ENCODE measurements around the gene PTRH1.

PTRH1 gene

GRCh38 chr9:127693143-127693542 lies 22.3 kb downstream of the PTRH1 start:
- DNase-seq, result no peak

DNA sequence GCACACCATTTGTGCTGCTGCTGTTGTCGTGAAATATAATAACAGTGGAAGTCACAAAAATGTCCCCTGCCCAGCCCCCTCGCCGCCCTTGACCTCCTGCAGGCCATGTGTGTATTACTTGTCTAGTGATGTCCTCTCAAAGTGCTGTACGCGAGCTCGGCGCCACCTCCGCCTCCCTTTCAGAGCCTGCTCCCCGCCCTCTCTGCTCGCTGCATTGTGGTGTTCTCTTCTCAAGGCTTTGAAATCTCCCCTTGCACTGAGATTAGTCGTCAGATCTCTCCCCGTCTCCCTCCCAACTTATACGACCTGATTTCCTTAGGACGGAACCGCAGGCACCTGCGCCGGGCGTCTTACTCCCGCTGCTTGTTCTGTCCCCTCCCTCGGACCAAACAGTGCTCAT lies 23.4 kb downstream of the PTRH1 start:
- DNase-seq, result no peak

DNA sequence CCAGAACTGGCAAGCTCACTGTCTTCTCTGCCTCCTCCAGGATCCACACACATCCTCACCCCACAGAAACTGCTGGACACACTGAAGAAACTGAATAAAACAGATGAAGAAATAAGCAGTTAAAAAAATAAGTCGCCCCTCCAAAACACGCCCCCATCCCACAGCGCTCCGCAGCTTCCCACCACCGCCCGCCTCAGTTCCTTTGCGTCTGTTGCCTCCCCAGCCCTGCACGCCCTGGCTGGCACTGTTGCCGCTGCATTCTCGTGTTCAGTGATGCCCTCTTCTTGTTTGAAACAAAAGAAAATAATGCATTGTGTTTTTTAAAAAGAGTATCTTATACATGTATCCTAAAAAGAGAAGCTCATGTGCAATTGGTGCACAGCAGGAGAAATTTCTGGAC lies 24.7 kb downstream of the PTRH1 start:
- DNase-seq, result no peak

DNA sequence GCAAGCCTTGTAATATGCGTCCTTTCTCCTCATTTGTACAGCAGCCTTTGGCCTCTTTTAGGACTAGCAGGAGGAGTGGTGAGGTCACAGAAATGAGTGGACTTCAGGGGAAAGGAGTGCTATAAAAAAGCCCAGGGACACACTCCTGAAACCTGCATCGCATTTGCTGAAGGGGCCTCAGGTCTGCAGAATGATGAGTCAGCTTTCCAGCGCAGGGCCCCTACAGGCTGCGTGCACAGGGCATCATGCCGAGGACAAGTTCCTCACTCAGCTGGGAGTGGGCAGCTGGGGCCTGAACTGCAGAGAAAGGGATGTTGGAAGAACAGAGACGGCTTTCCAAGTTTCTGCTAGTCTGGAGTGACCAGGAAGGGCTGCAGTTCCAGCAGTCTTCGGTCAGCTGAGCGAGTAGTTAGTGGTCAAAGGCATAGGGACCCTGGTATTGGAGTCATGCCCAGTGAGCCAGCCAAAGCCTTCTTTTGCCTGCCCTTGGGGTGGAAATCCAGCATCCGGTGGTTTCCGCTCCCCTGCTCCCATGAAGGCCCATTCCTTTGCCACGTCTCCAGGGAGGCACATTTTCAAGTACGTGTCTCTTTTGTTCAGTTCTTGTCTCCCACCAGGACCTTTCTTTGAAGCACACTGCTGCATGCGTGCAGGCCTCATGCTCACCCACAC lies 26.0 kb downstream of the PTRH1 start:
- no peak for DNase-seq

DNA sequence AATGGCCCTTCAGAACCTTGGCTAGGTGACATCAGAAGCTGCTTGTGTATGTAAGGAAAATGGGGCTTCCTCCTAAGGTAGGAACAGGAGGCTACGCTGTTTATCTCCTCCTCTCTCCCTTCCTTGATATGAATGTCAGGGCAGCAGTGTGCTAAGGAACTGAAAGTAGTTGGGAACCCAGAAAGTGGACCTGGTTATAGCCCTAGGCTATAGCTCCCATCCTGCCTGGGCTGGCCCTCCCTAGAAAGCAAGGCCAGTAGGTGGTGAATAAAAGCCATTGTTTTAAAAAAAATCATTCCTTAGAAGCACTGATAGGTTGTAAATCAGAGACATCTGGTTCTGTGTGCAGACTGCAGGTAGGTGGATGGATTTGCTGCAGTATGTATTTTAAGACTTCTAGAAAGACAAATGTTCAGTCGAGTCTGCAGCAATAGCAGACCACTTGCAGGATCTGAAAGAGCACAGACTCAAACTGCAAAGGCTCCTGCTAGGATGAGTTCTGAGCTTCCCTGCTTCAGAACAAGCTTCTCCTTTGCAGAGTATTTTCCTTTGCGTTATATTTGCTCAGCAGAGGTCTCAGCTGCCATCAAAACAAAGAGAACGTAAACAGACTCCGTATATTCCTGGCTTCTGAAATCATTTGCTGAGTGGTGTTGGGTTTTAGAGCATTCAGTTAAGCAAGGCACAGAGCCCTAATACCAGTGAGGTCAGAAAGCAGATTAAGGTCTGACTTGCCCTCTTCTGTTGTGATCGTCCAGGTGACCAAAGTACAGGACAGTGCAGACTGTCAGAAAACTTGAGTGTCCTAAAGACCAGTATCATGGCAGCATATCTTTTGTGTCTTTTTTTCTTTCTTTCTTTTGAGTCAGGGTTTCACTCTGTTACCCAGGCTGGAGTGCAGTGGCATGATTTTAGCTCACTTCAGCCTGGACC lies 28.7 kb downstream of the PTRH1 start:
- no peak for DNase-seq

DNA sequence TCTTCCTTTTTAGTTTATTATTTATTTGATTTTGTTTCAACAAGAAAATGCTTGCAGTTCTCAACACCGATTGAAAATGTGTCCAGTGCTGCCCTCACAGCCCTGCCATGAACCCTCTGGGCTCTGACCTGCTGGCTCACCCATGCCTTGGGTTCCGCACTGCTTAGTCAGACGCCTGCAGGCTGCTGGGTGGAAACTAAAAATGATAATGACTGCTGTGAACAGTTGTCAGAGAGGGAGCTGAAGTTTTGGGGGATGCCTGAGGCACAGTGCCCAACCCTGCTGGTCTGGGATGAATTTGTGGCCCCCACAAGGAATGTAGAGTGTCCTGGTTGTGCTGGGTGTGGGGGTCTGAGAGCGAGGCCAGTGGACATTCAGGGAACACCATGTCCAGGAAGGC lies 30.9 kb downstream of the PTRH1 start:
- no peak for DNase-seq

DNA sequence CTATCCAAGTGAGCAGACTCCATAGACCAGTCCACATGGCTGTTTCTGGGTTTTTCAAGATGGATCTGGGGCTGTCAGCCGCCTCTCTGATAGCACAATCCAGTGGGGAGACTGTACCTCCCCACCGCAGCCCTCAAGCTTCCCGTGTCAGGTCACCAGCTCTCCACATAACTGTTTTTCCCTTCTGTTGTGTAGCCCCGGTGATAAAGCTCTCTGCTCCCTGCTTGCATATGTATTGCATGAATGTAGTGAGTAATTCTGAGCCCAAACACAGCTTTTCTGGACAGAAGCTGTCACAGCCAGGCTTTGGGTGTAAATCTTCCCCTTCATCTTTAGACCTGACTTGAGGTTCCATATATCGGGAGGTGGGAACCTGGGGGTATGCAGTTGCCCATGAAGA lies 31.7 kb downstream of the PTRH1 start:
- no peak for DNase-seq

GRCh38 chr9:127682351-127683136 lies 32.9 kb downstream of the PTRH1 start:
- DNase-seq, result no peak

GRCh38 chr9:127680846-127681245 lies 34.6 kb downstream of the PTRH1 start:
- no peak for DNase-seq

DNA sequence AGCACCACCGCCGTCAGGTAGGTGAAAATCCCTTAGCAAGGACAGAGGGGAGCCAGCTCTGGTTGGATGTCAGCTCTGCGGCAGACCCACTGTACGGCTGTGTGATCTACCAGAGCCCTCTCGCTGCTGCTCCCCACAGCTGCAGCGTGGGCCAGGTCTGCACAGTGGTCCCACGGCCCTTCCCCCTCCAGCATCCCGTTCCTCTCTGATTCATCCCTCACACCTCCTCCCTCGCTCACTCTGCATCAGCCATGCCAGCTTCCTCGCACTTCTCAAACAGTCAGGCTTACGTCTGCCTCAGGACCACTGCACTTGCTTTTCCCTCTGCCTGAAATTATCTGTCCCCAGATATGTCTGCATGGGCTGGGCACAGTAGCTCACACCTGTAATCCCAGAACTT lies 35.2 kb downstream of the PTRH1 start:
- no peak for DNase-seq

GRCh38 chr9:127679506-127679905 lies 36.0 kb downstream of the PTRH1 start:
- no peak for DNase-seq

DNA sequence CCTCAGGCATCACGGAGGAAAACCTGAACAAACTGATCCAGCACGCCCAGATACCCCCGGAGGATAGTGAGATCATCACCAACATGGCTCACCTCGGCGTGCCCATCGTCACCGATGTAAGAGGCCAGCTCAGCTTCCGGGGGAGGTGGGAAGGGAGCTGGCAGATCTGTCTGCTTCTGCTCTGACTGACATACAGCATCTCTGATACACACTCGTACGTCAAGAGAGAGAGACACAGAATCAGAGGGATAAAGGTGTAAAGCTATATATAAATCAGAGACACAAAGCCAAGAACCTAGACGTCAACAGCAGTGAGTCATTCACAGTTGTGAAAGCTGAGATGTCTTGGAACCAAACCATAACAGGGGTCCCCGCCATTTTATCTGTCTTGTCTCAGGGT lies 38.8 kb downstream of the PTRH1 start:
- no peak for DNase-seq

- DNase-seq, result no peak
Observed at GRCh38 chr9:127673234-127673633, 42.2 kb downstream of the PTRH1 start.

GRCh38 chr9:127667906-127668305 lies 47.6 kb downstream of the PTRH1 start:
- no peak for DNase-seq

DNA sequence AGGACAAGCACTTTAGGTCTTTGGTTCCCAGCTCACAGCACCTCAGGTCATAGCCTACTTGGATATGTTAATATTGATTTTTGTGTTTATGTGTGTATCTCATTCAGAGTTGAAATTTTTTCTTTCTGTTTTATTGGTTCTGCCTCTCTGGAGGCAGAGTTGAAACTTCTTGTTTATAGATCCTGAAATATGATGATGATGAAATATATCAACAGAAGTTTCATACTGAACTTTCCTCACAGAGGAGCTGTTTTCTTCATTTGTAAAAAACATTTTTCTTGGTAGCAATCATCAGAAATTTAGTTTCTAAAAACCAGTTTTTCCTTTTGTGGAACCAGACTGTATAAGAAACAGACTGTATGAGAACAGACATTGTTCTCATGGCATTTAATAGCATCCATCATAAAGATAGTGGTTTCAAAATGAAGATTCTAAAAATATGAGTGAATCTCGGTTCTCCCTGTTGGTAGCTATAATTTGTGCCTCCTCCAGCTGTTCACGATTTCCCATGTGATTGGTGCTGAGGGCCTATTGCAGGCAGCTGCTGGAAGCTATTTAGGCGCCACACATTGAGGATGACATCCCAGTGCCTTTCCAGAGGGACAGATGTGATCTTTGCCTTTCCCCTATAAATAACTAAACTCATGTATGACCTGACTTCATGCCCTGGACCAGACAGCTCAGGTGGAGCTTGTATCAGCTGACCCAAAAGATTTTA lies 48.2 kb downstream of the PTRH1 start:
- no peak for DNase-seq

- no peak for DNase-seq
Observed at GRCh38 chr9:127664678-127665507, 50.6 kb downstream of the PTRH1 start.

DNA sequence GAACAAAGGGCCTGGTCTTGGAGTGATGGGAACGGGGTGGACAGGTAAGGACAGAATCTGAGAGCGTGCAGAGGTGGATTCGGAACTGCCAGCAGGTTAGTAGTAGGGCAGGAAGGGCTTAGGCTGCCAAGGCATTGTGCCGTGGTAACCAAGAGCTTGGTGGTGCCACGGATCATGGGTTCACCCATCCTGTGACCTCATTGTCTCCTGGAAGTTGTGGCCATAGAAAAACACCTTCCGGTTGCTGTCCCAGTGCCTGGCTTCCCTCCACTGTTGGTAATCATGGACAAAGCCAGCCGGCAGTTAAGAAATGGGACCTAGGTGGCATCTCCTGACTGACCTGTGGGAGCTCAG lies 51.2 kb downstream of the PTRH1 start:
- DNase-seq, result no peak
